ENCODE data around the gene SYCP1. TPM values are rescaled to one million over a fixed set of nuclear protein-coding genes. Genes with fewer than 3 reads are reported as not detected.
A peak's percentile ranks its signal among the peaks of the same experiment; 100 is the strongest.
"Not testable (repeated sequence)": the region's sequence is repeated elsewhere in the genome, so short reads cannot be mapped to it uniquely, and the experiment has no call there.

Gene SYCP1
- total RNA-seq = not detected
- polyA plus RNA-seq (ENCODE audit: insufficient read length in 6 of 6) = under 1 TPM; 0.20 to 0.38 (median 0.32) TPM
- long read RNA-seq, donor 1 = 0 reads
- long read RNA-seq, donor 2 = 0 reads
- long read RNA-seq, donor 3 = 0 reads
- long read RNA-seq, donor 4 = 0 reads
- long read RNA-seq, donor 5 = 0 reads
- long read RNA-seq, donor 6 = 0 reads
- long read RNA-seq, donor 7 = 0 reads
- long read RNA-seq, donor 8 = 0 reads
- long read RNA-seq, donor 9 = 0 reads
- long read RNA-seq, donor 10 = 0 reads
- long read RNA-seq, donor 11 = 0 reads
- long read RNA-seq, donor 12 = 0 reads

GRCh38 chr1:114854693-114855320 is at the start of gene SYCP1:
Gene SYCP1, plus strand, starts transcription at chr1:114854863. Its CDS starts 602 bp downstream, at chr1:114855465.
- intact Hi-C loops (cut with DNase I) = no loop called here
- no peak for TF ChIP-seq CTCF (IDR thresholded peaks at IDR 0.05)
- no peak within 1 kb of the TSS for H3K4me3 ChIP-seq
- H3K4me1 ChIP-seq = no peaks in the 10 kb centered on the region
- H3K9me3 ChIP-seq = no peaks in the 10 kb centered on the region
- H3K27me3 ChIP-seq = peaks cover 31 to 59% of the 10 kb centered on the region in 2 donors
- ATAC-seq (no peak), DNase-seq (peak in 1 of 4 donors; percentile 1)
- no peak within 1 kb of the TSS for H3K27ac ChIP-seq
- no peaks in the 10 kb centered on the region for H3K36me3 ChIP-seq

- no peak for TF ChIP-seq CTCF (IDR thresholded peaks at IDR 0.05)
- no peak for ATAC-seq
- no peak overlapping the region for H3K4me3 ChIP-seq
- DNase-seq = no peak
- no peaks in the 10 kb centered on the region for H3K4me1 ChIP-seq
- peaks cover 0 to 19% of the 10 kb centered on the region in 2 donors for H3K9me3 ChIP-seq
- H3K27ac ChIP-seq = no peak overlapping the region
- intact Hi-C loops (cut with DNase I) = no loop called here
- H3K27me3 ChIP-seq = no peaks in the 10 kb centered on the region
- H3K36me3 ChIP-seq = no peaks in the 10 kb centered on the region
Measured at GRCh38 chr1:114819869-114820268, 34.8 kb upstream of the SYCP1 start.

GRCh38 chr1:114820392-114820791 is 34.3 kb upstream of the SYCP1 start:
- Histone ChIP-seq H3K27ac (no peak overlapping the region), H3K36me3 (no peaks in the 10 kb centered on the region), H3K4me3 (no peak overlapping the region), H3K4me1 (no peaks in the 10 kb centered on the region), H3K27me3 (no peaks in the 10 kb centered on the region), H3K9me3 (peaks cover 0 to 22% of the 10 kb centered on the region in 2 donors)
- ATAC-seq = no peak
- no peak for TF ChIP-seq CTCF (IDR thresholded peaks at IDR 0.05)
- intact Hi-C loops (cut with DNase I) = no loop called here
- DNase-seq = no peak

GRCh38 chr1:114821978-114822377 is 32.7 kb upstream of the SYCP1 start:
- H3K4me1 ChIP-seq = no peaks in the 10 kb centered on the region
- H3K36me3 ChIP-seq = no peaks in the 10 kb centered on the region
- TF ChIP-seq CTCF (IDR thresholded peaks at IDR 0.05) = no peak
- H3K4me3 ChIP-seq = no peak overlapping the region
- no peak overlapping the region for H3K27ac ChIP-seq
- intact Hi-C loops (cut with DNase I) = no loop called here
- ATAC-seq (no peak), DNase-seq (no peak)
- no peaks in the 10 kb centered on the region for H3K27me3 ChIP-seq
- peaks cover 0 to 22% of the 10 kb centered on the region in 2 donors for H3K9me3 ChIP-seq

DNA sequence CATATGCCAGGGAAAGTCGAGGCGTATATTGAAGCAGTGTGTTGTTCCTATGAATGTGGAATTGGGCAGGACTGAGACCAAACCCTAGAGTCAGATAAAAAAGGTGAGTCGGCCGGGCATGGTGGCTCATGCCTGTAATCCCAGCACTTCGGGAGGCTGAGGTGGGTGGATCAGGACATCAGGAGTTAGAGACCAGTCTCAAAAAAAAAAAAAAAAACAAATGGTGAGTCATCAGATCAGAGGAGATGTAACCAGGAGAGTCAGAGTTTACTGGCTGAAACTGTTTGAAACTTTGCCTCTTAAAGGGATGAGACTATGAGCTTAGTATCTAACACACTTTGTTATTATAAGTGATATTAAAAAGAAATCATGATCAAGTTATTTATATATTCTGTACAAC is 26.4 kb upstream of the SYCP1 start:
- DNase-seq (no peak), ATAC-seq (no peak)
- Histone ChIP-seq H3K4me3 (no peak overlapping the region), H3K27me3 (no peaks in the 10 kb centered on the region), H3K36me3 (no peaks in the 10 kb centered on the region), H3K27ac (no peak overlapping the region), H3K9me3 (peaks cover 0 to 11% of the 10 kb centered on the region in 2 donors), H3K4me1 (no peaks in the 10 kb centered on the region)
- TF ChIP-seq CTCF (IDR thresholded peaks at IDR 0.05) = no peak
- intact Hi-C loops (cut with DNase I) = no loop called here

DNA sequence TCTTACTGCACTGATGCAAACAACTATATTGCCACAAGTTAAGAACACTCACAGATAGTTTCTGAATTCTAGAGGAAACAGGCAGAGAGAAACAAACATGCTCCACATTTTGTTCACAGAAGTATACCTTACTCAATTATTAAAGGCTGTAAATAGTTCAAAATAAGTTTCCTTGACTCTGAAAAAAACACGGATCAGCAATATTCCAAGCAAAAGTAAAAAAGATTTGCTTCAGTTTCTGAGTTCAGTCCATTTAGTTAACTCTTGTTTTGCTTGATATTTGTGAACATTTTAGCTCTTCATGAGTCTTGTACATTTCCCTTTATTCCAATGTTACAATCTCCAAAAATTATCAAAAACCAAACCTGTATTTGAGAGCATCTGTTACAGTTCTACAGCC is 24.6 kb upstream of the SYCP1 start:
- H3K27ac ChIP-seq; H3K36me3 ChIP-seq; H3K9me3 ChIP-seq; H3K4me3 ChIP-seq; H3K4me1 ChIP-seq; DNase-seq; ATAC-seq; H3K27me3 ChIP-seq; intact Hi-C loops (cut with DNase I): not testable (repeated sequence)

Data from left lung (tissue), 14 donors.